Endometrial microvascular endothelial cells (primary cell): ENCODE measurements around the gene ADAMTS6. TPM values are rescaled to one million over a fixed set of nuclear protein-coding genes. Genes with fewer than 3 reads are reported as not detected.

Experiments used
- in situ Hi-C: cut with HindIII; loops from 2 replicates; pipeline ENCODE4 v1.10.0; 2017; ENCODE audit warnings: low sequenced_read_pairs, low pct_unique_long_range_greater_than_20kb; ENCODE audit errors: inconsistent ontology term
- total RNA-seq: library from RNA; depleted of rRNA; stranded (reverse); fragments of >200 nt; gene quantifications from one replicate; pipeline ENCODE4 v1.2.3, GENCODE V29; 2015; ENCODE audit errors: inconsistent ontology term

ADAMTS6 gene
- total RNA-seq, 1 donor from 2014 or later: 26.0 TPM

DNA sequence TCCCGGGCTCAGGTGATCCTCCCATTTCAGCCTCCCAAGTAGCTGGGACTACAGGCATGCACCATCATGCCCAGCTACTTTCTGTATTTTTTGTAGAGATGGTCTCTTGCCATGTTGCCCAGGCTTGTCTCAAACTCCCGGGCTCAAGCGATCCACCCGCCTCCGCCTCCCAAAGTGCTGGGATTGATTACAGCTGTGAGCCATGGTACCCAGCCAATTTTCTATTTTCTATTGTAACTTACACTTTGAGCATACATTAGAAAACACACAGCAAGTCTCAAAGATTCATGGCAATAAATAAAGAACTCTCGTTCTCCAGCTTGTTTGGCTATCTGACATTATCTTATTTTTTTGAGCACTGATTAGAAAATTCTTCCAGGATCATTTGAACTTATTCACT is 228.7 kb downstream of the ADAMTS6 start:
- in situ Hi-C loops: no loop called here

DNA sequence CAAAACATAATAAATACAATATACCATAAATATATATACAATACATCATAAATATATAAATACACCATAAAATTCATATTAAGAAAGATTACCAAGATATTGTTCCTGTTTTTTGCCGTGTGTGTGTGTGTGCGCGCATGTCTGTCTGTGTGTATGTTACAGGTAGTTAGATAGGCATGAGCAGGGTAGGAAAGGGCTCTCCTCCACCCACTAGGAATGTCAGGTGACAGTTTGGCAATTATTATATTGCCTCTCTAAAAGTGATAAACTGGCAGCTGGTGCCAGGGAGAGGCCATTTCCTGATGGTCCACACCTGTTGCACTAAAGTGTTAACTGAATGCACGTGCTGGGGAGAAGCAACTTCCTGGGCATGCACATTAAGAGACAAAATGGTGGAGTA is 232.8 kb downstream of the ADAMTS6 start:
- in situ Hi-C loops: no loop called here

DNA sequence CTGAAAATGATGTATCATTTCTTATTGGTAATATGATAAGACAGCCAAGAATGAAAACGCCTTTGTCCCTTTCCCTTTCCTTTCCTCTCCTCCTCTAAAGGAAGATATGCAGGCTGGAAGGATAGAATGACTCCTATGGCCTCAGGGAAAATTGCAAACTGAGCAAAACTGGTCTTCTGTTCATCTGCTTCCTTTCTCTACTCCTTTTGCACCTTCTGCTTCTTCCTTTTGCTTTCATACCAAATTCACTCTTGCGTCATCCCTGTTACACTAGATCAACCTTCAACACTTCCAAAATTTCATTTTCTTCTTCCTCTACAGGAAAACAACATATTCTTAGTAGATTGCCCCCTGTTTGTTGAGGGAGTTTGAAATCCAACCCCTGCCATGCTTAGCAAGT is 234.1 kb downstream of the ADAMTS6 start:
- in situ Hi-C loops: no loop called here

DNA sequence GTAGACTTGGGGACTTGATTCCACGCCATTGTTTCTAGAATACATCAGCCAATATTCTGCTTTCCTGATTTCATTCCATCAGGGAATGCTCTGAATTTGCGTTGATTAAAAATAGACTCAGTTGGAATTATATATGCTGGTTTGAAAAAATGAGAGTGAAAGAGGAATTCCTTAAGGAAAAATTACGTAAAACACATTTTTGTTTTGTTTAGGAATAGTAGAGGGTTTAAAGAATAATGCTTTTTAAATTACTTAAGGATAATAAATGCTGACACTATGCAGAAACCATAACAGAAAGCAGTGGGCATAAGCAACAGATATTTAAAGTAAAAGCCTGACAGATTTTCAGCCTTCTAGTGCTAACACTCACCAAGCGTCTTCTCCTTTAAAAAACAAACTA is 235.0 kb downstream of the ADAMTS6 start:
- in situ Hi-C loops: no loop called here

DNA sequence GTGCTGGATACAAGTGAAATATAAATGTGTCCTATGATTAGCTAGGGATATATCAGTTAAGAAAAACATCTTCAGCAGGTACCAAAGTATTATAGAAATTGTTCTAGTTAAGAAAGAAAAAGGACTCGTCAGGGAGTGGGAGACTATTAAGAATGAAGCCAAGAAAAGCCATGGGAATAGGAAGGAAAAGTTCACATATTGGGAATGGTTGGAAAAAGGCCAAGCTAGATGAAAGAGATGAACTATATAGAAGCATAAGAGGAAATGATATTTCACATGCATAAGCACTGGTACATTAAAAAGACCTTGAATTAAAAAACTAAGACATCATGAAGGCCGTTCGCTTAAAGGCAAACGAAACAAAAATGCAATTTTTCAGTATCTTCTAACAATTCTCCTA is 237.7 kb downstream of the ADAMTS6 start:
- in situ Hi-C loops: no loop called here

DNA sequence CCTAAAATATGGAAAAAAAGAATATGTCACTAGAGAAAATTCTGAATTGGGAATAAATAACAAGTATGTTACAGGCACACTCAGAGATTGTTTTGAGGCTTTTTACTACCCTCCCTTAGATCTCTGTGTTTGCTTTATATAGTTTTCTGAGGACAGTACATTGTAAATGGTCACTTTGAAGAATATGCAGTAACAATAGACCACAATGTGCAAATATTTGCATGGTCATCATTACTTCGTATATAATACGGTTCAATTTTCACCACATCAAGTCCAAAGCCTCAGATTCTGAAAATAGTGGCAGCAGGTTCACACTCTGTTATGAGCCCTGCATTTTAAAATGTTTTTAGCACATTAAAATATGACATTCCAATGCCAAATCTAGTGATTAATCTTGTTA is 238.6 kb downstream of the ADAMTS6 start:
- in situ Hi-C loops: no loop called here

DNA sequence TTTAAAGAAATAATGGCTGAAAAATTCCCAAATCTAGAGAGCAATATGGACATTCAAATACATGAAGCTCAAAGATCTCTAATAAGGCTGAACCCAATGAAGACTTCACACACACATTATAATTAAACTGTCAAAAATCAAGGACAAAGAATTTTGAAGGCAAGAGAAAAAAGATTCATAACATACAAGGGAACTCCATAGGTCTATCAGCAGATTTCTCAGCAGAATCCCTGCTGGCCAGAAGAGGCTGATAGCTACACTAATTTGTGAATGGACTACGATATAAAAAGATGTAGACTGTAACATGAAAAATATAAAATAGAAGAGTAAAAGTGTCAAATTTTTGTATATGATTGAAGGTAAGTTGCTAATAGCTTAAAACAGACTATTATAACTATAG is 251.9 kb downstream of the ADAMTS6 start:
- in situ Hi-C loops: no loop called here

DNA sequence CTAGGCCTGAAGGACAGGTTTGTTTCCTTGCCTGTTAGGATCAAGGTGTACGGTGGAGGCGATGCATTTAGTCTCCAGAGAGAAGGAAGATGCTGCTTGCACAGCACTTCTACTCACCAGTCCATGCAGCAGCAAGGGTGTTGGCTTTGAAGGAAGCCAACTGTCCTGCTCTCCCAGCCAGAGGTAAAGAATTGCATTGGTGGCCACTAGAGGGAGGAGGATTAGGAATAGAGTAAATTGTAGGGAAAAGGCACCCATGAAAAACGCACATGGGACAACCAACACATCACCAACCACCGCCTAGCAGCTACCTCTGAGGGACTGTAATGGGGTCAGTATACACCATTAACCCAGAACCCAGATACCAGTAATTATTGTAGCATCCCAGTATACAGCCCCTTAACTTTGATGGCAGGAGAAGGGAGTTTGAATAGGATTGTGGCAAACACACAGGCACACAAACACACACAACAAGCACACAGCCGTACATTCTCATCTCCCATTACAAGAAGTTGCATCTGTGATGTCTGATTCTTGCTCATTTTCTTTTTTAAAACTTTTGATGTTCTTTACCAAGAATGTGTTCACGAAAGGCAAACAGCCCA is 267.7 kb downstream of the ADAMTS6 start:
- in situ Hi-C loops: no loop called here

DNA sequence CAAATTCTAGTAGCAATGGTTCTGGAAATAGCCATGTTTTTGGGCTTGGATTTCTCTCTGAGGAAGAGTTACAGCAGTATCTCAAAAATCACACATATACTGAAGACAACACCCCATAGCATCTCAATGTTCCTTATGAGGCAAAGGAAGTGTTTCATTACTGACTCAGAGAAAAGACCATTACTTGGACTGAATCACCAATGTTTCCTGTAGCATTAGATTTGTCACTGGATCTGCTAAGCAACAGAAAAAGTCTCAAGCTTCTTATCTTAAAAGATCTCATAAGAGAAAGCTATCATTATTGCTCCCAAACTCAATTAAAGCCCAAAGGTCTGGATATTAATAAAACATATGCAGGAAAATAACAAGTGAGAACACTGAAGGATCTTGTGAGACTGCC is 272.4 kb downstream of the ADAMTS6 start:
- in situ Hi-C loops: no loop called here

DNA sequence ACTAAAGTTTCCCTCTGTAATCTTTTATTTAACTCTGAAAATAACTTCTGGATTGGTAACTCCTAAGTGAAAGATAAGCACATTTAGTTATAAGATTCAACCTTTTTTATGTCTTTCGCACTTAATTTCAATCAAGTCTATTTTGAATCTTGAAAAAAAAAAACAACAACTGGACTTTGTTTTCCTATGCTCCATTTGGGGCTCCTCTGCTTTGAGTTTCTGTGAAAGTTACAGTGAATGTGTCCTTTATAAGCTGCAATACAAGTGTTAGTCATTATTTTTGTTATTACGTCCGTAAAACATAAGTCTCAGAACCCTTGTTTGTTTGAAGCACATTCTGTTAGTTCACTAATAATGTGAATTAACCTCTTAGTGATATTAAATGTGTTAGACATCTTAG is 276.8 kb downstream of the ADAMTS6 start:
- in situ Hi-C loops: no loop called here

DNA sequence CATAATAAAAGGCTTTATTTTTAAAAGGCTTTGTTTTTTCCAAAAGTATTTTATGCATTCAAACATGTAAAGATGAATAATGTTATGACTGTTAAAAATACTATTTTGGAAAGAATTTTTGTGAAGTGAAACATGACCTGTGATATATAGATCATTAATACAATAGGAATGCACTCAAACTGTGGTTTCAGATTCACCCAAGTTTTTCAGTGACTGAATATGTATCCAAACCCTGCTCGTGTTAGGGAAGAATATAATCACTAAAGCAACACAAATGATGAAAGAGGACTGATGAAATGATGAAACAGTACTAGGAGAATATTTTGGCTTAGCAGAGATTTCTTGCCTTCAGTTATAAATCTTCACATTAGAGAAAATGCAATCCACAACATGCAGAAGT is 278.0 kb downstream of the ADAMTS6 start:
- in situ Hi-C loops: no loop called here

DNA sequence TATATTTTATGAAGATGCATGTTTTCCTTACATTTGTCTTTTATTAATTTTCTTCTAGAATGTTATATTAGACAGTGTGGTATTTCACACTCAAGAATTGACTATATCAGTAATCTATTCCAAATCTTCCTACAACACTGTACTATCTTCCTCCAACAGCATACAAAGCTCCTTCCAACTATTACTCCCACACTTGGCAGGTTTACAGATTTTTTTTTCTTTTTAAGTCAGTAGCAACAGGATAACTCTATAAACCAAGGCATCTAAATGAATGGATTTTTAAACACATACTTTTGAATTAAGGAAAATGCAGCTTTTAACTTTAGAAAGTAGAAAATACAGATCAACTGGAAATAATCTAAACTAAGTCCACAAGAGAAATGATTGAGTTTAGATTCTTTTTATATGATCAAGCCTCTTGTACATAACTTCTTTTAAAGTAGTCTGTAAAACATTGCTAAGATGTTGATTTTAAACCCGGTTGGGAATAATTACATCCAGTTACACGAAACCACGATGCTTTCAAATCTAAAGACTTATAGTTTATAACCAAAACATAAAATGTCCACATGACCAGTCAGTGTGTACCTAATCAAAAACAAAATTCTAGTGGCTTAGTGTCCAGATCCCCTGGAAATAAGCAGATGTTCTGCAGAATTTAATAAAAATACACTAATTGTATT is 281.6 kb downstream of the ADAMTS6 start:
- in situ Hi-C loops: no loop called here

DNA sequence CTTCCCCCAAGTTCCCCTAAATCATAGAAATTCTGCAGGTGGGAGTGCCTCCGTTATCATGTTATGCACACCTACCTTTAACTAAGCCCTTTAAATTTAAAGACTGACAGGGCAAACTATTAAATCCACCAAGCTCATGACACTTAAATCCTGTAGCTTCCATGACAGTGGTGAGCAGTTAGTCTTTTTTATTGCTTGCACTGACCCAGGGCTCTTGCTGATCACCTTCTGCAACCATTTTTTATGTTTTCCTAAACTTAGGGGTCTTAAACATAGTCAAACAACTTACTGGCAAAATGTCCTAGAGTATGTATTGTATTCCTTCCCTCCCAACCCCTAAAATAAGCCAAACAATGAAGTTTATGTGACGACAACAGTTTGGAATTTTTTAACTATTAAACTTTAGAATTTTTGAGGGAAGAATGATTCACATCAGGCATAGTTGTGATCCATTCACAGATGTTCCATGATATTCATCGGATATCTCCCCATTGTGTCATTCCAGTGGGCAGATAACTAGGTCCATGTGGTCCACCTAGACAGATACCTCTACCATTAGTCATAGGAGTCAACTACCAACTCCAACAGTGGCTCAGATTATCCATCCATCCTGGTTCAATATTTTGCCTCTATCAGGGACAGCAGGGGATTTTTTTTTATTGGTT is 283.1 kb downstream of the ADAMTS6 start:
- in situ Hi-C loops: no loop called here

DNA sequence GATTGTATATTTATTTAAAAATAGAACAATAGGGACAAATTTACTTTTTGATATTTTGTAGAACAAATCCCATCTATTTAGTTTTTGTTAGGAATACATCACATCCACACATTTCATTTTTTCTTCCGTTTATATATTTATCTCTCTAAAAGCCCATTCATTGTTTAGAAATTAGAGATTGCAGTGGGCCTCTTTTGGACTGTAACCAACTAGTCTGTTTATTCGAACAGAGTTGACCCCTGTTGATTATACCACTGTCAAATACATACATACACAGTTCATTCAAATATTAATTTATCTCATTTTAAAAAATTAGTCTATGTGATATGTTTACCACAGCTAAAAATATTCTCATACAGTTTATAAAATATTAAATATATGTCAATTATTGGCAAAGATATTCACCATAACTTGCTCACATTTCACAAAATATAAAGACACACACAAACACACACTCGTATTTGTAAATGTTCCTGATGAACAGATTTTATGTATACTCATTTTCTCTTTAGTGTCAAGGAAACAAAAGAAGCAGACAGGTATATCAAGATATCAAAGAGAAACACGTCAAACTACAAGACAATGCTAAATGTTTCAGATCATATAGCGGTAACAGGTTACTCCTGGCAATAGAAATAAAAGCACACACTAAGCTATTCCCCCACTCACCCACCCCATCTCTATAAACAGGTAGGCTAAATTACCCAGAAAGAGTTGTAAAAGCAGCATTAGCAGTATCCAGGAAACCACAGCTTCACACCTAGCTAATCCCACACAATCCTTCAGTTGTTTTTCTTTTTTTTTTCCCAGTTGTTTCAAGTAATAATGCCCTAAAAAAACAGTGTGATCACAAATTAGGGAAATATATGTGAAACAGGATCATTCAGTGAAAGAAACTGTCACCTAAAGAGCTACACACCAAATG is 283.9 kb downstream of the ADAMTS6 start:
- in situ Hi-C loops: no loop called here

DNA sequence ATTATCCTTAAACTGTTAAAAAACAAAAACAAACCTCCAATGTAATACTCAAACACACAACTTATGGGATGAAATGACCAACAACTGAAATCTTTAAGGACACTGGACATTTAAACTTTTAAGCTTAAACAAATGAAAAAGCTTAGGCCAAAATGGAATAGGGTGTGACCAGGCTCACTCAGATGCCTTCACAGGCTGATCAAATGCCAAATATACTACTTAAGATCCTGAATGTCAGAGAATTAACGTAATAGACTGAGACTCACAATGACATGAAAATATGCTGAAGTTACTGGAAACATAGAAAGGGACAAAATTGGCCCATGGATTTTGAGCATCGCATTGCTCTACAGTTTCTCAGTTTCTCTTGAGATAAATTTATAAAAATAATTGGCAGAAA is 286.8 kb downstream of the ADAMTS6 start:
- in situ Hi-C loops: no loop called here

DNA sequence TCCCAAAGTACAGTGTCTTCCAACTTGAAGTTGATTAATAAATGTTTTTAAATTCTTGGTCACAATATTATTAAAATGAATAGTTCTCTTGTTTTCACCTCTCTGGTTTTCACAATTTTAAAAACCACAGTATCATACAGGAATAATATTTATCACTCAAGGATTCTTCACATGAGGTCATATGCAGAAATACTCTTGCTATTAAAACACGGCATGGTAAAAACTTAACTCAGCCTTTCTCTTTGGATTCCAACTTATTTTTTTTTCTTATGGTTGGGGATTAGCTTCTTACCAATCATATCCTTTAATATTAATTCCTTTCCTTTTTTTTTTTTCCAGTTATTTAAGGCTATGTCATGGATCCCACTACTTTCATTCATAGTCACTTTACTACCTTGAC is 289.4 kb downstream of the ADAMTS6 start:
- in situ Hi-C loops: no loop called here

DNA sequence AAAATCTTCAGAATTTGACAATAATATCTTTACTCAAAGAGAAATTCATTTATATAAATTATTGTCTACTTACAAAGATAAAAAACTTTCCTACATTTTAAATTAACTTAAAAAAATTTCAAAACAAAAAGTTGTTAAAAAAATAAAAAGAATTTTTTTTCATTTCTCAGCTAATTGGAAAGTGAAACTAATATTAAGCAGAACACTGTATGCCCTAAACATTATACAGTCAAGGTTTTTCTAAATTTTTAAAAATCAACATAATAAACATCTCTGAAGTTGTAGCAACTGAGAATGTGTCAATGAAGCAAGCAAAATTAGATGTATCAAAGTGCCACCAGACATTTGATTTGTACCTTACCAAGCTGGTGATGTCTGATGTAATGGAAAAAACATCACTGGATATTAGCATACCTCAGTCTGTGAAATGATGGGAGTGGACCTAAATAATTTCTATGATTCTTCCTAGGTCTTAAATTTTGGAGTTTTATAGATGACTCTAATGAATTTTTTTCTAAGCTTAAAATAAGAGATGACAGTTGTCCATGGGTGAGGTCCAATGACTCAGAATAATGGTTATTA is 290.1 kb downstream of the ADAMTS6 start:
- in situ Hi-C loops: no loop called here

DNA sequence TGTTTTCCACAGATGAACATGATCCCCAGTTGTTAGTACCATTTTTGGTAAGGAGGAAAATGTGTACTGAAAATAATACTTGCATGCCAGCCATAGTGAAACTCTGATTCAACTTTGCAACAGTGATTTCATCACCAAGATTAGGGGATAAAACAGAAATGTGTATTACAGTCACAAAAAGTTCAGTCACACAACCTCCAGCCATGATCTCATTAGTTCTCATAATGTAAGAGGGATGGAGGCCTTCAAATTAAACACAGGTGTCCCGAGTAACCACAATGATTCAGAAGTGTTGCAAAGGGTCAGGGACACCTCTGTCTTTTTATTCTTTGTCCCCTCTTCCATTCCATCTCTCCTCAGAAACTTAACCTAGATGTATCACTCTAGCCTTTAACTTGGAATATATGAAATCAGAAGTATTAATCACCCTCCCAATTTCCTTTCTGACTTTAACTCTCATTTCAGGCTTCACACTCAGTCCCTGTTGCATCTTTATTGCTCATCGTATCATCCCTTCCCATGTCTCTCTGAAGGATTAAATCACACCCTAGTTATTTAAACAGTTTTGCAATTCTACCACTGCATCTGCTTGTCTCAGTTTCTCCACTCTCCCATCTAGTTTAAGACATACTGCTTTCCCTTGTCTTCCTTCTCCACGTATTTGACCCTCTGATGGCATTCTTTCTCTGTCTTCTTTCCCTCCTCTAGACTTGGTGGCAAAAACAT is 291.2 kb downstream of the ADAMTS6 start:
- in situ Hi-C loops: no loop called here
